A549 (cell line): ENCODE data around the gene GNG2. TPM values are rescaled to one million over a fixed set of nuclear protein-coding genes. Genes with fewer than 3 reads are reported as not detected.

ENCODE experiments used
- ATAC-seq, 2 experiments: fragments of 200-7000 bp in 1 of 2; fragments of >200 bp in 1 of 2; cut with Nextera tagmentation in 1 of 2; cut with Tn5 transposase in 1 of 2; 3 replicates each; pipeline versions ENCODE4 v1.8.0 to v1.9.1; 2018 to 2020; ENCODE audit warnings: mild to moderate bottlenecking in 1 of 2, moderate library complexity in 1 of 2
- CTCF ChIA-PET: fragments of 300-600 bp; sonication (Branson Sonifier 250); formaldehyde crosslinking; extraction: SDS; loops from one replicate; lab custom pipeline; 2021; ENCODE audit warnings: antibody characterized with exemption, inconsistent platforms; lab: Yijun Ruan, JAX
- POLR2A ChIA-PET: fragments of 350-600 bp; formaldehyde crosslinking; extraction: SDS; loops from one replicate; lab custom pipeline; 2021; ENCODE audit warnings: antibody characterized with exemption, inconsistent platforms; lab: Yijun Ruan, JAX
- DNase-seq, 2 experiments: peaks; one replicate each; pipeline versions ENCODE4 v3.0.0 to v3.0.0-alpha.2; 2011 to 2016; ENCODE audit warnings: low read depth in 1 of 2, low spot score in 1 of 2
- FAIRE-seq: peaks from 2 replicates; lab custom pipeline; 2011; peaks lifted over from hg19 to GRCh38; lab: Jason Lieb, UNC
- H3K27ac ChIP-seq, 2 experiments: fragments of >200 bp; sonication (Bioruptor Twin); formaldehyde crosslinking; 3 replicates each; pipeline ENCODE4 v1.5.1; 2016 to 2017
- H3K4me1 ChIP-seq: fragments of >200 bp; sonication (Bioruptor Twin); formaldehyde crosslinking; 3 replicates; pipeline ENCODE4 v1.6.1; 2016
- H3K4me2 ChIP-seq: fragments of >200 bp; sonication (Bioruptor Twin); formaldehyde crosslinking; 3 replicates; pipeline ENCODE4 v1.6.1; 2016
- H3K4me3 ChIP-seq: fragments of >200 bp; sonication (Bioruptor Twin); formaldehyde crosslinking; 3 replicates; pipeline ENCODE4 v1.5.1; 2016
- H3K9me3 ChIP-seq: fragments of >200 bp; sonication (Bioruptor Twin); formaldehyde crosslinking; 3 replicates; pipeline ENCODE4 v1.6.1; 2016
- CBX8 ChIP-seq: fragments of 200-600 bp; sonication (generic); IDR thresholded peaks from 2 replicates; pipeline ENCODE4 v1.6.1; 2016
- CEBPB ChIP-seq, 2 experiments: fragments of >200 bp in 1 of 2; sonication (Bioruptor Twin) in 1 of 2; formaldehyde crosslinking in 1 of 2; IDR thresholded peaks; 2 replicates each; pipeline ENCODE4 v1.6.1; 2012 to 2016
- CTCF ChIP-seq: fragments of >200 bp; sonication (Bioruptor Twin); formaldehyde crosslinking; IDR thresholded peaks from 3 replicates; pipeline ENCODE4 v1.5.1; 2016
- E2F6 ChIP-seq: IDR thresholded peaks from 2 replicates; pipeline ENCODE4 v1.6.1; 2012; ENCODE audit warnings: low read depth, borderline replicate concordance
- EHF ChIP-seq: fragments of 250-450 bp; sonication (Bioruptor Pico); IDR thresholded peaks from 2 replicates; pipeline ENCODE4 v1.5.0; 2020; ENCODE audit warnings: mild to moderate bottlenecking
- FOSL2 ChIP-seq, 2 experiments: fragments of 450-650 bp in 1 of 2; fragments of >200 bp in 1 of 2; sonication (Bioruptor Twin) in 1 of 2; formaldehyde crosslinking; IDR thresholded peaks; 2 replicates each; pipeline versions ENCODE4 v1.5.0 to v1.6.1; 2016 to 2020; ENCODE audit warnings: mild to moderate bottlenecking in 1 of 2, moderate library complexity in 1 of 2
- FOXS1 ChIP-seq: fragments of 250-450 bp; sonication (Bioruptor Pico); IDR thresholded peaks from 2 replicates; pipeline ENCODE4 v1.5.0; 2020; ENCODE audit warnings: mild to moderate bottlenecking, moderate library complexity
- HES2 ChIP-seq: fragments of >200 bp; sonication (Bioruptor Twin); formaldehyde crosslinking; IDR thresholded peaks from 2 replicates; pipeline ENCODE4 v1.6.1; 2016
- HOXA7 ChIP-seq: fragments of 250-450 bp; sonication (Bioruptor Pico); IDR thresholded peaks from 2 replicates; pipeline ENCODE4 v1.5.0; 2020; ENCODE audit warnings: mild to moderate bottlenecking, moderate library complexity
- JUNB ChIP-seq: fragments of >200 bp; sonication (Bioruptor Twin); formaldehyde crosslinking; IDR thresholded peaks from 2 replicates; pipeline ENCODE4 v1.6.1; 2016
- KDM1A ChIP-seq: fragments of 200-600 bp; sonication (generic); IDR thresholded peaks from 2 replicates; pipeline ENCODE4 v1.6.1; 2016; ENCODE audit warnings: low read depth, mild to moderate bottlenecking
- MAX ChIP-seq: IDR thresholded peaks from 2 replicates; pipeline ENCODE4 v1.6.1; 2012
- MYC ChIP-seq: IDR thresholded peaks from 2 replicates; pipeline ENCODE4 v1.6.1; 2012; ENCODE audit warnings: mild to moderate bottlenecking, inconsistent platforms, low read length, improper control_type of control experiment, borderline replicate concordance
- NPAS2 ChIP-seq: fragments of 250-450 bp; sonication (Bioruptor Pico); IDR thresholded peaks from 2 replicates; pipeline ENCODE4 v1.8.0; 2022; ENCODE audit warnings: mild to moderate bottlenecking, moderate library complexity, borderline replicate concordance
- PBX3 ChIP-seq: IDR thresholded peaks from 2 replicates; pipeline ENCODE4 v1.6.1; 2012
- PHF8 ChIP-seq: fragments of 200-600 bp; sonication (generic); IDR thresholded peaks from 2 replicates; pipeline ENCODE4 v1.6.1; 2016; ENCODE audit warnings: low read depth, mild to moderate bottlenecking, antibody characterized with exemption, moderate library complexity, borderline replicate concordance
- POLR2AphosphoS2 ChIP-seq: conservative IDR thresholded peaks from 2 replicates; pipeline ENCODE4 v1.6.1; 2012; ENCODE audit warnings: low read length, improper control_type of control experiment, inconsistent platforms
- RAD21 ChIP-seq, 2 experiments: fragments of >200 bp in 1 of 2; sonication (Bioruptor Twin) in 1 of 2; formaldehyde crosslinking in 1 of 2; IDR thresholded peaks in 1 of 2; conservative IDR thresholded peaks in 1 of 2; 2 replicates in 1 of 2; 3 replicates in 1 of 2; pipeline ENCODE4 v1.6.1; 2012 to 2018; ENCODE audit warnings: inconsistent platforms in 1 of 2
- SMC3 ChIP-seq: fragments of >200 bp; sonication (Bioruptor Twin); formaldehyde crosslinking; IDR thresholded peaks from 3 replicates; pipeline ENCODE4 v1.6.1; 2018; ENCODE audit warnings: inconsistent platforms
- TFCP2L1 ChIP-seq: fragments of 250-450 bp; sonication (Bioruptor Pico); IDR thresholded peaks from 2 replicates; pipeline ENCODE4 v1.5.0; 2021; ENCODE audit warnings: mild to moderate bottlenecking
- USF2 ChIP-seq: fragments of 450-650 bp; IDR thresholded peaks from 2 replicates; pipeline ENCODE4 v1.6.1; 2014; ENCODE audit warnings: antibody characterized with exemption
- ZC3H11A ChIP-seq: fragments of 450-650 bp; IDR thresholded peaks from 2 replicates; pipeline ENCODE4 v1.6.1; 2014; ENCODE audit warnings: antibody characterized with exemption, mild to moderate bottlenecking
- ZFP36 ChIP-seq: fragments of 450-650 bp; IDR thresholded peaks from 2 replicates; pipeline ENCODE4 v1.6.1; 2014; ENCODE audit warnings: borderline replicate concordance; ENCODE audit not compliant: partially characterized antibody
- ZNF302 ChIP-seq: fragments of 250-450 bp; sonication (Bioruptor Pico); IDR thresholded peaks from 2 replicates; pipeline ENCODE4 v1.9.0; 2021; ENCODE audit warnings: inconsistent platforms, mild to moderate bottlenecking, moderate library complexity
- WGBS: methylation state at CpG from one replicate; pipeline ENCODE4 v1.1.6; 2017; ENCODE audit errors: missing lambda C conversion rate; 5-methylcytosine and 5-hydroxymethylcytosine counted together
- polyA plus RNA-seq, 4 experiments: library from polyadenylated mRNA; depleted of rRNA in 3 of 4; stranded (reverse); fragments of >200 nt; fragmentation: RNase III in 1 of 4; extraction: RNeasy Plus Mini Kit Qiagen cat#74134 plus additional on column Dnase treatment in 1 of 4; gene quantifications; 2 replicates in 3 of 4; 3 replicates in 1 of 4; pipeline ENCODE4 v1.2.3, GENCODE V29; 2011 to 2017

Gene GNG2
- polyA plus RNA-seq, 2 of the 4 experiments (the other 2 are of a cell fraction): 2.1 to 3.0 TPM

- TF ChIP-seq POLR2AphosphoS2 (no peak), ZC3H11A (no peak), EHF (no peak), JUNB (no peak), USF2 (no peak), TFCP2L1 (CRISPR knock-in tag) (no peak), FOSL2 (IDR thresholded peaks at IDR 0.05) (no peak), FOSL2 (CRISPR knock-in tag; IDR thresholded peaks at IDR 0.05) (no peak)
Measured at GRCh38 chr14:51872396-51872795, 12.0 kb downstream of the GNG2 start (continued).

- DNase-seq: peak; percentile 61 to 86
- POLR2A ChIA-PET: interaction anchor here (1.0 to 1.7 kb wide), 2 partner anchors 12 to 64 kb away, joined by 3 to 4 read pairs; partner anchors contain the start of gene GNG2
Measured at GRCh38 chr14:51873221-51873893, 12.9 kb downstream of the GNG2 start.

GRCh38 chr14:51877810-51878209 lies 17.4 kb downstream of the GNG2 start:
- CTCF ChIA-PET: interaction anchor here (1.1 to 1.3 kb wide), 2 partner anchors 17 to 100 kb away, joined by 3 to 4 read pairs; no protein-coding TSS in a partner anchor
- ATAC-seq: no peak
- no peak for TF ChIP-seq NPAS2
- no peak for TF ChIP-seq SMC3
- TF ChIP-seq ZNF302: no peak
- TF ChIP-seq EHF: no peak
- TF ChIP-seq HES2: no peak
- TF ChIP-seq PHF8: no peak

More at GRCh38 chr14:51873221-51873893, 12.9 kb downstream of the GNG2 start:
- no peak overlapping the region for H3K4me3 ChIP-seq
- no peak for TF ChIP-seq E2F6
- TF ChIP-seq CEBPB (IDR thresholded peaks at IDR 0.05): peak in 1 of 2 experiments; percentile 42; a peak in 1 of 4 replicates
- TF ChIP-seq FOSL2 (IDR thresholded peaks at IDR 0.05): peak; percentile 79
- TF ChIP-seq FOSL2 (CRISPR knock-in tag; IDR thresholded peaks at IDR 0.05): peak; percentile 82
- peak; percentile 79 for TF ChIP-seq JUNB
- FAIRE-seq (peak; percentile 54), ATAC-seq (peak; percentile 91 to 92)
- 38% methylated on average over 2 of the region's 2 CpGs for WGBS
- peak overlapping the region; percentile 66 to 76 for H3K27ac ChIP-seq
- H3K4me1 ChIP-seq: peaks cover 25% of the 10 kb centered on the region
- CTCF ChIA-PET: interaction anchor here (1.3 kb wide), 1 partner anchor 105 kb away, joined by 6 read pairs; no protein-coding TSS in a partner anchor
- H3K9me3 ChIP-seq: no peaks in the 10 kb centered on the region
- peak overlapping the region; percentile 59 for H3K4me2 ChIP-seq

GRCh38 chr14:51879170-51879569 lies 18.8 kb downstream of the GNG2 start:
- no peak for ATAC-seq
- Histone ChIP-seq H3K27ac (no peak overlapping the region), H3K4me2 (no peak overlapping the region), H3K4me3 (no peak overlapping the region), H3K4me1 (0 out of 3 replicates have a peak, but pooled peaks cover 2% of the 10 kb centered on the region), H3K9me3 (no peaks in the 10 kb centered on the region)
- 85% methylated on average over 1 of the region's 1 CpG for WGBS
- no peak for TF ChIP-seq FOXS1 (CRISPR knock-in tag)
- no peak for TF ChIP-seq CTCF
- TF ChIP-seq HES2: no peak
- TF ChIP-seq NPAS2: no peak
- TF ChIP-seq POLR2AphosphoS2: no peak
- no peak for TF ChIP-seq MAX
- no peak for TF ChIP-seq PHF8
- no peak for TF ChIP-seq CBX8
- no peak for TF ChIP-seq MYC
- TF ChIP-seq ZFP36: no peak
- no peak for TF ChIP-seq HOXA7 (CRISPR knock-in tag)
- no peak for TF ChIP-seq KDM1A
- no peak for TF ChIP-seq PBX3
- no peak for TF ChIP-seq SMC3
- no peak for TF ChIP-seq RAD21 (conservative IDR thresholded peaks at IDR 0.05 in 1 of 2, IDR thresholded peaks at IDR 0.05 in 1 of 2)
- no peak for FAIRE-seq
- ChIA-PET CTCF (interaction anchor here (1.3 kb wide), 1 partner anchor 16 kb away, joined by 3 read pairs; no protein-coding TSS in a partner anchor), POLR2A (no interaction called here)
- DNase-seq: no peak

More at GRCh38 chr14:51877810-51878209, 17.4 kb downstream of the GNG2 start:
- 97% methylated on average over 1 of the region's 1 CpG for WGBS
- Histone ChIP-seq H3K4me3 (no peak overlapping the region), H3K27ac (no peak overlapping the region), H3K9me3 (no peaks in the 10 kb centered on the region), H3K4me2 (no peak overlapping the region), H3K4me1 (peaks cover 13% of the 10 kb centered on the region)
- no peak for FAIRE-seq
- DNase-seq: no peak
- POLR2A ChIA-PET: no interaction called here
